DMS53 (cell line): ENCODE measurements around the gene INSC.
A peak's percentile ranks its signal among the peaks of the same experiment; 100 is the strongest.

Experiments used
- DNase-seq: peaks from one replicate; lab custom pipeline; 2025; lab: John Stamatoyannopoulos, UW

The INSC gene

DNA sequence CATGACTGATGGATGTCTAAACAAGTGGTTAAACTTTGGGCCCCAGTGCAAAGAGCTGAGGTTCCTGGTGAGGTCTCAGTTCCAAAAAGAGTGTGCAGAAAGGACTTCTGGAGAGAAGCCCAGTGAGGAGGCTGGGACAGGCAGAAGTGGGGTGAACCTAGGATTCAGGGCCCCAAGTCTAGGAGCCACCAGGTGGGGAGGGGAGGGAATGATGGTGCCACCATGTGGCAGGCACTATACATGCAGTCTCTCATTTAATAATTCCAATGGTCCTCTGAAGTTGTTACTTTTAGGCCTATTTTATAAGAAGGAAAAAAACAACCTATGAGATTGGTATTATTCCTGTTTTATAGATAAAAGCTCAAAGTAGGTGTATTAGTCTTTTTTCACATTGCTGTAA lies 102.0 kb downstream of the INSC start:
- peak; percentile 22 for DNase-seq

DNA sequence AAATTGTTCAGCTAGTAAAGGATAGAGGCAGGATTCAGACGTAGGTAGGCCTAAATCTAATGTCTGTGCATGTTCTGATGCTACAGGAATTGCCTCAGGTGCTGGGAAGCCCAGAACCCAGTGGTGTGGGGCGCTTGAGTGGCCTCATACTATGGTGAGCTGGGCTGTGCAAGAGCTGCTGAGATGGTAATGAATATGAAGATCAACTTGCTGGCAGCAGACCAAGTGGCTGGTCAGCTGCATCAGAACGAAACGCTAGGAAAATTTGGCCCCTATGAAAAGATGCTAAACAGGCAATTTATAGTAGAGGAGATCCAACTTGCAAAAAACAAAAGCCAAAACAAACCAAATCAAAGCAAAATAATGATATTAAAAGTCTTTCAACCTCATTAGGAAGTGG lies 102.7 kb downstream of the INSC start:
- DNase-seq, result no peak

DNA sequence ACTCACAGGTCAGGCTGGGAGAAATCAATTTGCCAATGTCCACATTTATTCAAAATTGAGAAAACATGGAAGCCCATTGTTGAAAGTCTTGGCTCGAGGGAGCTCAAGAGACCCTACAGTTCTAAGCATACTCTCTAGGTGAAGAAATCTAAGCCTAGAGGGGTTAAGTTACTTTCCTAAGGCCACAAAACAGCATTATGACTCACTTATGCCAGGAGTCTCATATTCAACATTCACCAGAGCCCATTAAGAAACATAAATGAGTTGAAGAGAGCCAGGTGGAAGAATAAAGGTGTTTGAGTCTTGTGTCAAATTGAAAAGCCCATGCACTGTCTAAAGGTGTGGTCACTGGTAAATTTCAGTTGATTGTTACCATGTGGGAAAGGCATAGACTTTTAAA lies 108.1 kb downstream of the INSC start:
- DNase-seq, result no peak

DNA sequence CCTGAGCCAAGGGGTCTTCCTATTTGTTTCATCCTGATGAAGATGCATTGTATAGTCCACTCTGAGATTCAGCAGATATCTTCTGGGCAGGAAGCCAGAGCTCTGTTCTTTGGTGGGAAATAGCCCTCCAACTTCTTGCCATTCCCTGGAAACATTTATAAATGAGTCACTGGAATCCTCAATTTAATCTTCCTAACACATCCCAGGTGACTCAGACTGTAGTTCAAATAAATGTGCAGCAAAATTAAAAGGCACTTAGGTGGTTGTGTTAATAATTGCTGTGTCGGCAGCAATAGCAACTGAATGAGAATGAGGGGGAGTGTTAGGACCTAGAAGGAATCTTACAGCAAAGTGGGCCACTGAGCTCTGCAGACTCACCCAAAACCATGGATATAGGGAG lies 108.6 kb downstream of the INSC start:
- no peak for DNase-seq

DNA sequence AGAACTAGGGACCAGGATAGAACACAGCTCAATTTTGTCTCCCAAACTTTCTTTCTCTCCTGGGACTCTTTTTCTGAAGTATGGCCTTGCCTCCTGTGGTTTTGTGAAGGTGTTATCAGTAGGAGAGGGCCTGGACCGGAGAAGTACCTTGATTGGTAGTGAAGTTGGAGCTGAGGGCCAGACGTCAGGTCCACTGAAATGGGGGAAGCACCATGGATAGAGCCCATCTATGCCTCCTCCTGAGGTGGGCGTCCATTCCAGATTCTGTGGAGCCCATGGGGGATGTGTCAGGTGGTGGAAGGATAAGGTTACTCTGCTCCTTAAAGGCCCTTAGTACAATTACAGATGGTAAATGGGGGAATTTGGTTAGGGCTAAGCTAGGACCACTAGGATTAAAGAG lies 109.7 kb downstream of the INSC start:
- no peak for DNase-seq

DNA sequence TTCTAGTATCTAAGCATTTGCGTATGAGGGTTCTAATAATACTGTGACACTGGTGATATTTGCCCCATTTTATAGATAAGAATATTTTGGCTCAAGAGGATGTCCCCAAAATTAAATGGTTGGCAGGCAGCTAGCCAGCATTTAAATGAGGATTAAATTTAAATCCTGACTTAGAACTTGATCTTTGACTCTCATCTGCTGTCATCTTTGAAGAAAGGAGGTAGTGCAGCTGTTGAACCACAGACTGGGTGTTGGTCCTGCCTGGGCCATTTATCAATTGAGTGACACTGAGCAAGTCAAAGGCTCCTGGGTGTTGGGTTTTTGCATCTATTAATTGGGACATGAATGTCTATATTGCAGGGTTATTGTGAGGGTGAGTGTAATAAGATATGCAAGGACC lies 112.3 kb downstream of the INSC start:
- no peak for DNase-seq

DNA sequence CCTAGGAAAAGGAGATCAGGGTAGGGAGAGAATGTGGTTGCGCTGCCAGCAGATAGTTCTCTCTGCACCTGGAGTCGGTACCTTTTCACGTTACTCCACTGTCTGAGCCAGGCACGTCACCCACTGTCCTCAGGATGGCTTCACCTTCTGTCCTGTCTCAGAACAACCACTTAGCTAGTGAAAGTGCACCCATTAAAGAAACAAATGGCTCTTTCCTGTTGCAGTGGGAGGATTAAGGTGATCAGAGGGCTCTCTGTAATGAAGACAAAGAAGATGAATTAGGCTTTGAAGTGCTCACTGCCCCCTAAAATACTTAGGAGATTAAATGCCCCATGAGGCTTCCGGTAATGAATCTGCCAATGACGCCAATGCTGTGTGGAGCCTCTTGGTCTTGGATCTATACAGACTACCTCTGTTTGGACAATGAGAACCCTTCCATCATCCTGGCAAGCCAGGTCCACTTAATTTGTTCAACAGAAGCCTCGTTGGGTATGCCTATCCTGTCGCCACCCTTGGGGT lies 113.7 kb downstream of the INSC start:
- DNase-seq, result no peak

DNA sequence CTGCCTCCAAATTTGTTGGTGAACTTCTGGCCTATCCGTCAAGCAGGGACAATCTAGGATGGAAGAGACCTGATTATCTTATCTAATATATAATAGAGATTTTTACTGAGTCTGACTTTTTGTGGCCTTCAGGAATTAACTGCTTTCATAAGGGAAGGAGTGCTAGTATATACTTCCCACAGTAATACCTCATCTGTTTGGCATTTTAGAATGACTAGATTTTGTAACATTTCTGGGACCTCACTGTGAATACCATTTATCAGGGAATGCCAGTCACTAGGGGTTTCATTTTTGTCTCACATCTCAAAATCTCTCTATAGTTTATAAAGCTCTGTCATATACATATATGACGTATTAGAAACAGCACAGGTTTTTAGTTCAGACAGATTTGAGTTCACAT lies 114.3 kb downstream of the INSC start:
- no peak for DNase-seq

DNA sequence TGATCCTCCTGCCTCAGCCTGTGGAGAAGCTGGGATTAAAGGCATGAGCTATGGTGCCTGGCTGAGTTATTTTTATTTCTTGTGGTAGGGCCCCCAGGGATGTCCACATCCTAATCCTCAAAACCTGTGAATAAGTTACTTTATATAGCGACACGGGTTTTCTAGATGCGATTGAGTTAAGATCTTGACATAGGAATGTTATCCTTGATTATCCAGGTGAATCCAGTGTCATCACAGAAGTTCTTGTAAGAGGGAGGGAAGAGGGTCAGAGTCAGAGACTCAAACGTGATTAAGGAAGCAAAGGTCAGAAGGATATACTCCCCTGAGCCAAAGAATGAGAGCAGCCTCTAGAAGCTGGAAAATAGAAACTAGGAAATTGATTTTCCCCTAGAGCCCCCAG lies 117.8 kb downstream of the INSC start:
- no peak for DNase-seq

DNA sequence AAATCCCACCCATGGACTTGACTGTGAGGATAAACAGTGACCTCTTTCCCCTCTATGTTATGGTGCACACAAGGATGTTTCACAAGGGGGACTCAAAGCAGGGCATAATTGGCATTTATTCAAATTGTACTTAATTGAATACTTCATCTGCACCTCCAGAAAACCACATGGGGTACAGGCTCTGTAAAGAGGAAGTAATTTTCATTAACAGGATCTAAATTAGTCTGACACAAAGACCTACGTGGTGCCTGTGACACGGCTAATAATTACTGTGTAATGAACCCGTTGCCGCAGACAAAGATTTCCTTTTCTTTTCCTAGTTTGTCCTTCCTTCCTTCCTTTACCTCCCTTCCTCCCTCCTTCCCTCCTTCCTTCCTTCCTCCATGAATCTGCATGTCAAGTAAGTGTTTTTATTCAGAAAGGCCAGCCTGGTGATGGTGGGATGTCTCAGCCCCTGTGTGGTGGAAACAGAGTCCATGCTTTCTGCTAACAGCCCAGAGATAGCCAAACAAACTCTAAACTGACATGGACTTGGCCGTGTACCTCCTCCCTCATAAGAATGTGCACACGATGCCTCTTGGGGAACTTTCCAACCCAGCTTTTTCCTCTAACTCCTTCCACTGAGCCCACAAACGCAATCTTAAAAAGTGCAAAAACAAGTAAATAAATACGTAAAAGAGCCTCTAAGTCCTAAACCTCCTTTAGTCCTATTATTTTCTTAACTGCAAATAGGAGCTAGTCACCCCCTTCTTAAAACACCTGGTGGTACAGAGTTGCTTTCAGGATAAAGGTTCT lies 118.8 kb downstream of the INSC start:
- DNase-seq, result no peak

DNA sequence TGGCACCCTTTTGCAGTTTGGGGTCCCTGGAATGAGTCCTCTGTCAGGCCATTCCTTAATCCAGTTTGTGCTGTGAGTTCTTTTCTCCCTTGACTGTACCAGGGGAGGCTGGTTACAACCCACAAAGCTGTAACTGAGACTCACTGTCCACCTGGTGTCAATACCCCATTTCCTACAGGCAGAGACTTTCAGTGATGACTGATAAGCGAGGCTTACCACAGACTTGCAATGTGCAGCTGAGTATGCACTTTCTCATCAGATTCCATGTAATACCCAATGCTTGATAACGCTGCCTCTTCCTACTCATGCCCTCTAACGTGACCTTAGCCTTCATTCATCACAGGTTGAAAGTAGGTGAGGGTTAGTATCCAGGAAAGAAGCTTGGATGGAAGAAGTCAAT lies 120.1 kb downstream of the INSC start:
- DNase-seq, result no peak

DNA sequence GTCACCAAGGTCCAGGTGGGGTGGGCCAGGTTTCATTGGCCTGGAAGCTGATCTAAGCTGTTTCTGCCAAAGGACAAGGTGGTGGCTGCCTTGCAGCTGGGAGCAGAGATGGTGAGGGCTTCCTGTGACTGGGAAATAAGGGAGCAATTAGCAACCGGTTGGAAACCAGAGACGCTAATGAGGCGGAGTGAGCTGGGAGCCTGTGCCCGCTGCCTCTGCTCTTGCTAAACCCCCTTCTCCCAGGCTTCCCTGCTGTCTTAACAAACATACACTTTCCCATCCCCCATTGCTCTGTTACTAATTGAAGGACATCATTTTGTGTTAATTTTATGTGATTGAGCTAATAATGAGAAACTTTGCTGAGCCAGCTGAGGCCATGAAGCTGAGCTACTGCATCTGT lies 121.8 kb downstream of the INSC start:
- DNase-seq, result no peak

DNA sequence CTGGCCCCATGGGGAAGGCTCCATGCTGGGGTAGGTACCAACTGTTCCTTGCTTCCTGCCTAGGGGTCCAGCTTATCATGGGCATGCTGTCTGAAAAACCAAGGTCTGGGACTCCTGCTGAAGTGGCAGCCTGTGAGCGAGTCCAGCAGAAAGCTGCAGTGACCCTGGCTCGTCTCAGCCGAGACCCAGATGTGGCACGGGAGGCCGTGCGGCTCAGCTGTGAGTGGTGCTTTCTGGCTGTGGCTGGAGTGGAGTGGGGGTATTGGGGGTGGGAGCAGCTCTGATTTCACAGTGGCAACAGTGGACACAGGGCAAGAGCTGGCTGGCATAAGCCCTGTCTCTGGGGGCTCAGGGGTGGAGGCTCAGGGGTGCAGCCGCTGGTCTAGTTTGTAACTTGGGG lies 124.1 kb downstream of the INSC start:
- DNase-seq, result no peak

DNA sequence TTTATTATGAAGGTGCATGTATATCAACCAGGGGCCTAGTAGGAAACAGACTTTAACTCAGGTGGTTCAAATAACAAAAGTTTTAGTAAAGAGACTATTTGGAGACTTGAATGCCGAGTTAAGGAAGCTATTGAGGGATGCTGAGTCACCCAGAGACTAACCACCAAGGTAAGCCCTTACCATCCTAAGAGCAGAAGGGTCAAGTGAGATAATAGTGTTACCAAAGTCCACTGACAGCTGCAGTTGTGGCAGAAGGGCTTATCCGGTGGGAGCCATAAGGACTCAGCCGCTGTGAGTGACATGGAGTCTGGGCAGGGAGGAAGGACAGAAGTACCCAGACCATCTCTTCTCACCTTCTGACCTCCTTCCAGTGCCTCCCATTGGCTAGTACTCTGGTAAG lies 134.0 kb downstream of the INSC start:
- DNase-seq, result peak; percentile 20

DNA sequence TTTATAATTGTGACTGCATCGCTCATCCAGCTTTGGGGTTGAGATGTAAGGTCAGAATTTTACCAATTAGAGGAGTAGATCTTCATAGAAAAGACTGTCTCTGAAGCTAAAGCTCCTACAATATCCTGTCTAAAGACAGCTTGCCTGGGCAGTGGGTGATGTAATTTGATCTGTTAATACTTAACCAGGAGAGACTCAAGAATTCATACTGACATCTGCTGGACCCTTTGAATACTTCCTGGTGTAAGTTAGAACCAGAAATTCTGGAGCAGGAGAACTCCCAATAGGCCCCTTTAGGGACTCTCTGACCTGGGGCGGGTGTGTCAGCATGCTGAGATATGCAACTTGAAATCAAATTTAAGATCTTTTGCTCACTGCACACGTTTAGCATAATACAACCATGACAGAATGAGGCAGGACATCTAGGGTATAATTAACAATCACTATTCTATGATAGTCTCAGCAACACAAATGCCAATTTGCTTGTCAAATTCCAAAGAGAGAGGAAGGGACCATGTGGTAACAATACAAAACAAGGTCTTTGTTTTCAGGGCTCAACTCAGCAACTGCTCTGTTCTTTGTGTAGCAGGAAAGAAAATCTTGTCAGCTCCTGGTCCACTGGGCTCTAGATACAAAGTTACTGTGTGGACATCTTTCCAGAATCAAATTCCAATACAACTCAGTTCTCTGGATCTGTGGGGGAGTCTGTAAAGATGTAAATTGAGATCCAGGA lies 143.9 kb downstream of the INSC start:
- peak; percentile 94 for DNase-seq

DNA sequence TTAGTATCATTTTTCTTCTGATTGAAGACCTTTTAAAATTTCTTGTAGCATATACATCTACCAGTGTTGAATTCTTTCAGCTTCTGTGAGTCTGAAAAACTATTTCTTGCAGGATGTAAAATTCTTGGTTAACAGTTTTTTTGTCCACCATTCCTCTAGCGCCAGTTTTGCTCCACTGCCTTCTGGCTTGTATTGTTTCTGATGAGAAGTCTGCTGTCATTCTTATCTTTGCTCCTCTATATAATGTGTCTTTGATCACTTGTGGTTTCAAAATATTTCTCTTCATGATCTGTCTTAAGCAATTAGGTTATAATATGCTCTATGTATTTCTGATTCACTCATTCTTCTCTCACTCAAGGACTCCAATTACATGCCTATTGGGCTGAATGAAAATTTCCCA lies 152.3 kb downstream of the INSC start:
- peak; percentile 27 for DNase-seq

DNA sequence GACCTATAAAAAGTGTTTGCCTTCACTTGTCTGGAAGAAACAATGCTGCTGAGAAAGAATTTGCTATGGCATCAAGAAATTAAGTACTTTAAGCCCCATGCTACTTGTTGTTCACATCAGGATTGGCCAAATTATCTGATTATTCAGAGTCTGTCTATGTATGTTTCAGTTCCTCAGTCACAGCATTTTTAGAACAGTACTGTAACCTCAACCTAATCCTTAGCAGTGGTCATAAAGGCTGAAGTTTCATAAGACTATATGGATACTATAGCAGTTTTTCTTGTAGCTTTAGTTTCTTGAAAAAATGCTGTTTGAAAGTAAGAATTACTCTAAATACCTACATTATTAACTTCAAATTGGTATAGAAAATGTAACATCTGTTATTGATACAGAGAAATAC lies 153.9 kb downstream of the INSC start:
- DNase-seq, result no peak

DNA sequence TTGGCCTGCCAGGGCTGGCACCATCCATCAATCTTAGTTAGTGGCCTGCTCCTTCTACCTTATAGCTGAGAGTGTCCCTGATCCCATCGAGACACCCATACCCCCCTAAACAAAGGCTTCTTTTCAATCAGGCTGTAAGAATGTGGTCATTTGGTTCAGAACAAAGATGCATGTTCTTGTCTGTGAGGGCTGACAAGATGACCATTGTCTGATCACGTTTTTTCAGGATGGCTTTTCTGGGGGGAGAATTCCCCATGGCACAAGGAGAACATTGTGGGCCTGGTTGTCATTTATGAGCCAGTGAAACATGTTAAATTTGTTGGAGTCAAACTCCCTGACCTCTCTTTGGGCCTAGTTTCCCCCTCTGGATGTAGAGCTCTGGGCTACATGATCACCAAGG lies 160.4 kb downstream of the INSC start:
- DNase-seq, result no peak

DNA sequence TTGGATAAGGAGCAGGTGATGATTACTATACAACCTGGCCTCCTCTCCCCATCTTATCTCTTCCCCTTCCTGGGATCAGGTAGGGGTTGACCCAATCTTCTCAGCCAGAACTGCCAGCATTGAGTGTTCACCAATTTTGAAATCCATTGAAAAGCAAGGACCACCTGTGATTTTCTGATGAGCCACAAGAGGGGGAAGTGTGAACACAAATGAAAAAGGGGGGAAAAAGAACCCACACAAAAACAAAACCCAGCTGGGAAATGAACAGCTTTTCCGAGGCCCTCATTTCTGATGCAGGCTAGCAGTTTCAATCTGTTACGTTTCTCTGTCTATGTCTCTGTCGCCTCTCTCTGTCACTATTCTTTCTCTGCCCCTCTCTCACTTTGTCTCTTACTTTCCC lies 161.9 kb downstream of the INSC start:
- peak; percentile 42 for DNase-seq

DNA sequence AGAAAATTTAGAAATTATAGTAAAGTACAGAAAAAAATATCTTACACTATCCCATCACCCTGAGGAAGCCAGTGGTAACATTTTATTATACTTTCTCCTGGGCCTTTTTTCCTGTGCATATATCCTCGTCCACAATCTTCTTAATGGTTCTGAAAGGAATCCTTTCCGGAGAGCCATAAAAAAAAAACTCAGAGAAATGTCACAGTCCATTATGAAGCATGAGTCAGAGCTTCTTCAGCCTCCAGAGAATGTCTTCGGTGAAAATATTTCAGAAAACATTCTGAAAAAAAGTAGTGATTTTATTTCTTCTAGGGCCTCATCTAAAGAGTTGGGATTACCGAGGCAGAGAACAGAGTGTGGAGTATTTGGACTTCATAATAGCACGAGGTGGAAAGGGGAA lies 163.4 kb downstream of the INSC start:
- DNase-seq, result no peak

DNA sequence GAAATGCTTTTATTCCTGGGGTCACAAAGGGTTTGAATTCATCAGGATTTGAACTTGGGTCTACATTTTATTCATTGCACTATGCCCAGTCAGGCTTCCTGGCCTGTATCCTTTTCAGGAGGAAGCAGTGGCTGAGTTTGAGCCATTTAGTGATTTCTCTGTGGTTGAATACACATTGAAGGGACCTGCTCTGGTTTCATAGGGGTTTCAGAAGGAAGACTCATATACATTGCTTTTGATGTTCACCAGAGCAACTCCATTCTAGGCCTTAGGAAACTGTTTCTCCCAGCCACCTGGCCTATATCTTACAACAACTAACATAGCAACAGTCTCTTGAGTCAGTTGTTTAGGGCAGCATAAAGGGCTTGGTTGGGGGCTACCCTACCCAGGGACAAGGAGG lies 165.7 kb downstream of the INSC start:
- no peak for DNase-seq

DNA sequence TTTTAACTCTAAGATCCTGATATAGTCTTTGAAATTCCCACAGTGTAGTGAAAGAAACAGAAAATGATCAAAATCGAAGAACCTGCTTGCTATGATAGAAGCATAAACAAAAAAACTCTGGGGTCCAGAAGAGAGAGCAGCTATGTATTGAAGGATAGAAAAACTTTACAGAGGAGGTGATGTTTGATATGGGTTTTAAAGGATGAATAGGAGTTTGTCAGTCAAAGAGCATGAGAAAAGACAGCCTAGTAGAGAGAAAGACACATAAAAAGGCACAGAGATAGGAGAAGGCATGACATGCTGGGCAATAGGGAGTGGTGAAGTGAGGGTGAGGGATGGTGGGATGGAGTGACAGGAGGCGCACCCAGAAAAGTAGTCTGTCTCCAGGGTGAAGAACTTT lies 168.0 kb downstream of the INSC start:
- no peak for DNase-seq

DNA sequence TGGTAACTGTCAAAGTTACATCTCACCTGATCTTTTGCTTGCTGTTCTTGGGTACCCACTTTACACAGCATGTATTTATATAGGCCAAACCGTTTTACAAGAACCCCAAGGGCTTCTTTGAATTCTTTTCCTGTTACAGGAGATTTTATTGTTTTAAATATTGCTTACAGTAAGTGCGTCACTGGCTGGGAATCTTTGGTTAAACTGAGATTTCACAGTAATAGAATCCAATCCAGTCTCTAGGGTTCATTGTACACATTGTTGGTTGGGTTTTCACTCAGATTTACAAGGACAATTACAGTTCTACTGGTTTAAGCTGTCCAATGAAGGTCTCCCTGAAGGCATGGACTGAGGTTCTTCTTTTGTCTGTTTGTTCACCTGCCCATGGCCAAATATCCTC lies 171.7 kb downstream of the INSC start:
- DNase-seq, result no peak

DNA sequence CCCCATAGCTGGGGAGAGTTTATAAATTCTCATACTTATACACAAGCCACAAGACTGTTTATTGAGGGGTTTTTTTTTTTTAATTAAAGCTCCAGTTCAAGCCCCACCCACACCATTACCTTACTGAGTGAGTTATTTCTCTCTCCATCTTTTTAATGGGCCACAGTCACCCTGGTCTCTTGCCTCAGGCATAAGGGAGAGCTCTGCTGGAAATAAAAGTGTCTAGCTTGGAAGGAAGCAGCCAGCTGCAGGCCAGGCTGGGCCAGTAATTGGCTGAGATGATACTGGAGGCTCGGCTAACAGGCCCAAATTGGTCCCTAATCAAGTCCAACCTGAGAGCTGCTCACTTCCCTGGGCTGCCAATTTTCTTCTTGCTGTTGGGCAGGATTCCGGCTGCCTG lies 174.1 kb downstream of the INSC start:
- no peak for DNase-seq
